SIG-M5 treated with dmso at 0.1 percent for 504 hours (cell line): ENCODE results near the gene NEDD8.
"Not testable (repeated sequence)": the region's sequence is repeated elsewhere in the genome, so short reads cannot be mapped to it uniquely, and the experiment has no call there.

ENCODE experiments used
- DNase-seq: peaks from one replicate; lab custom pipeline; 2025; ENCODE audit not compliant: unreplicated experiment; lab: John Stamatoyannopoulos, UW

The NEDD8 gene

DNA sequence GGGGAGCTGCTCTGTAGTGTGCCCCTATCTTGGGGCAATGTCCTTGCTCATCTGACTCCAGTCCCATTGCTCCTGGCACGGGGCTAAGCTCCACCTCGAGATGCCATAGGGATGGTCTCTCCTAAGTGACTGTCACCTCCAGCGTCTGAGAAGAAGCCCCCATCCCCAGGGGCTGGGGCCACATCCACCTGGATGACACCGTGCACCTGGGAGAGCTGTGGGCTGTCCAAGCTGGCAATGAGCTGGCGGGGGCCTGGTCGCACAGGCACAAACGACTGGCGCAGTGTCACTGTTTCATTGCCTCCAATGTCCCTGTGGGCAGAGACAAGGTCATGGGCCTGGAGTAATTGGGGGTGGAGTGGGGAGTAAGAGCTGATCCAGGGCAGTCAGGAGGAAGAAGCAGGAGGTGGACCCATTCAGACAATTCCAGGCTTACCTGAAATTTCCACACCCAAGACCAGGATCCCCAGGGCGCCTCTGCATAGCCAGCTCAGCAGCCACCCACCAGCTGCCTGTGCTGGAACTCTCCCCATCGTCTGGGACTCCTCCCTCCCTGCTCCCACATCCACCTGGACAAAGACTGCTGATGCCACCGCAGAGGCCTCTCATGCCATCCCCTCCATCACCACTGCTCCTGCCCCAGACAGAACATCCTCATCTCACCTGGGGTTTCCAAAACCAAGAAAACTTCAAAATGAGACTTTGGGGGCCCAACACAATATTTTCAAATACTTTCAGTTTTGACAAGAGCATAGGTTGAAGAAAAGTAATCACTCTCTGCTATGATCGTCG lies 17.3 kb upstream of the NEDD8 start:
- DNase-seq, result no peak

DNA sequence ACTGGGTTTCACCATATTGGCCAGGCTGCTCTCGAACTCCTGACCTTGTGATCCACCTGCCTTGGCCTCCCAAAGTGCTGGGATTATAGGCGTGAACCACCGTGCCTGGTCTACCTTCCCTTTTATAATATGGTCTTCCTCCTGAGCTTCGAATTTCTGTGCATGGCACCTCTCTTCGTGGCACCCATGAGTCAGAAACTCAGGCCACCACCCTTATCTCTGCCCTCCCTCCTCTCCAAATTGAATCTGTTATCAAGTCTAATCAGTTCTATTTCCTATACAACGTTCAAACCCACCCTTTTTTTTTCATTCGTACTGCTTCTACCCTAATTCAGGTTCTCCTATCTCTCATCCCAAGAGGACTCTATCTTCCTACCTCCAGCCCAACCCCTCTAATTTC lies 15.3 kb upstream of the NEDD8 start:
- no peak for DNase-seq

DNA sequence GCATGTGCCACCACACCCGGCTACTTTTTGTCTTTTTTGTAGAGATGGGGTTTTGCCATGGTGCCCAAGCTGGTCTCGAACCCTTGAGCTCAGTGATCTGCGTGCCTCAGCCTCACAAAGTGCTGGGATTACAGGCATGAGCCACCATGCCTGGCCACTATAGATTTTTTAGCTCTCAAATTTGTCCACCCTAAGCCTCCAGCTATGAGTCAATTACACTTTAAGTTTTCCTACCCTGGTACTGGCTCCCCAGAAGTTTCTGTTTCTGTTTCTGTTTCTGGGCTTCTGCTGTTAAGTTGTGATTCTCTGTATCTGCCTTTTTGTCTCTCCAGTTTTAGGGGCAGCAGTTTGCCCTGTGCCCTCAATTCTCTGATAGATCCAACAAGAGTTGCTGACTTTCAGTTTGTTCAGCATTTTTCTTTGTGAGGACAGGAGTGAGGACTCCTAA lies 14.6 kb upstream of the NEDD8 start:
- peak; percentile 11 for DNase-seq

DNA sequence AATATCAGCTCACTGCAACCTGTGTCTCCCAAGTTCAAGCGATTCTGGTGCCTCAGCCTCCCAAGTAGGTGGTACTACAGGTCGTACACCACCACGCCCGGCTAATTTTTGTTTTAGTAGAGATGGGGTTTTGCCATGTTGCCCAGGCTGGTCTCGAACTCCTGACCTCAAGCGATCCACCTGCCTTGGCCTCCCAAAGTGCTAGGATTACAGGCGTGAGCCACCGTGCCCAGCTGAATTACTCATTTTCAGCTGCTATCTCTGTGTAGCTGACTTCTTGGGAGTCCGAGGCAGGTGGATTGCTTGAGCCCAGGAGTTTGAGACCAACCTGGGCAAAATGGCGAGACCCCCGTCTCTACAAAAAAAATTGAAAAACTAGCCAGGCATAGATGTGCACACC lies 13.2 kb upstream of the NEDD8 start:
- DNase-seq, result not testable (repeated sequence)

DNA sequence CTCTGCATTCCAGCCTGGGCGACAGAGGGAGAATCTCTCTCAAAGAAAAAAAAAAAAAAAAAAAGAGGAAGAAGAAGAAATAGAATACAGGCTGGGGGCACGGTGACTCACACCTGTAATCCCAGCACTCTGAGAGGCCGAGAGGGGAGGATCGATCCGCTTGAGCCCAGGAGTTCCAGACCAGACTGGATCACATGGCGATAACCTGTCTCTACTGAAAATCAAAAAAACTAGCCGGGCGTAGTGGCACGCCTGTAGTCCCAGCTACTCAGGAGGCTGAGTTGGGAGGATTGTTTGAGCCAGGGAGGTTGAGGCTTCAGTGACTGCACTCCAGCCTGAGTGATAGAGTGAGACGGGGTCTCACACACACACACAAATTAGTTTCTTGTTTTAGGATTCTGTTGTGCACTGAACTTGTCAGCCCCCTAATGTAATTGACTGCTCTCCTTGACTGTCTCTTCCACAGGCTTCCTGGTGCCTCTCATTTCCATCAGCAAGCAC lies 11.2 kb upstream of the NEDD8 start:
- DNase-seq, result peak; percentile 53

DNA sequence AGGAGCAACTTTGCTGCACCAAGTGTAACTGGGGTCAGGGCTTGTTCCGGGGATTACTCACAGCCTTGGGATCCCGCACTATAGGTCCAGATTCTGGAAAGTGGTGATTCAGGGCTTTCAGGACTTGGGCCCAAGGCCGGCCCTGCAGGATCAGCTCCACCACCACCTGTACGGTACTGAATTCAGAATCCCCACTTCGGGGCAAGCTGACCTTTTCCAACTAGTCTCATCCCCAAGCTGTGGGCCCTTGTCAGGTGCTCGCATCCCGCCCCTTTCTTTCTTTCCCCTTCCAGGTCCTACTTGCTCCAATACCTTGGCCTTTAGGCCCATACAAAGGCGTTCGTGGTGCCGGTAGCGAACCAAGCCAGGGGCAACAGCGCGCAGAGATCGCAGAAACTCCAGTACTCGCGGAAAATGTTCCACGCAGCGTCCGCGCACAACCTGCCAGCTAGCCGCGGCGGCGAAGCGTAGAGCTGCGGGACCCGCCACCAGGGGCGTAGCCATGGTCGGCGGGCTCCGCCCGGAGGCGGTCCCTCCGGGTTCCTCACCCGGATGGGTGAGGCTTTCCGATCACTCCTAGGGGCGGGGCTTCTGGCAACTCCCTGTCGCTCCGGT lies 9.8 kb upstream of the NEDD8 start:
- peak; percentile 96 for DNase-seq

DNA sequence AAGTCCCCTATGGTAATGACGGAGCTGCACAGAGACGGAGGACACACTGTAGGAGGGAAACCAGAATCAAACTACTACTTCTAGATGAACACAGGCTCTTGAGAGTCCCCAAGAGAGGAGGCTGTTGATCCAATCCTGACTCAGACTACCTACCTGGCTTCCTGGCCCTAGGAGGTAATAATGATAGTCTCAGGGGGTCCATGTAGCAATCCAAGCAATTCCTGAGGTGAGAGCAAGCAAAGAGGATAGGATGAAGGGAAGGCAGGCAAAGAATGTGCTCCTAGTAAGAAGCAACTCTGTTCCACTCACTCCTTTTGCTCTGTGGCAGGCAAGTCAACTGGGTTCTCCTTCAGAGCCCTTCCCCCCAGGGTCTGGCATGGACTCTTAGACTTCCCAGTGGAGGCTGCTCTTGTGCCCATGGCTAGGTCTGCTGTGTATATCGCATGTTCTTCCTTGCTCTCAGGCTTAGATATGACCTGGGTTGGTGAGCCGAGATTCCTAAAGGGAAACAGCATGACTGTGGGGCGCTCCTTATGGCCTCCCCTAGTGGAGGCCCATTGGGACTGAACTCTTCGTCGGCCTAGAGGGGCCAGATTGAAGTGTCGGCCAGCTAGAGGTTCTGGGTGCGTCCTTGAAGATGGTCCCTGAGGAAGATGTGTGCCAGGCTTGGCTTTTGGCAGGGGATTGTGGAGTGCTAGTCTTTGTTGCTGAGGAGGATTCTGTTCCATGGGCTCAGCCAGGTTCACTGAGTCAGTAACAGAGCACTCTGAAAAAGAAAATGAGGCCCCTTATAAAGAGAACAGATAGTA lies 8.1 kb upstream of the NEDD8 start:
- DNase-seq, result no peak

DNA sequence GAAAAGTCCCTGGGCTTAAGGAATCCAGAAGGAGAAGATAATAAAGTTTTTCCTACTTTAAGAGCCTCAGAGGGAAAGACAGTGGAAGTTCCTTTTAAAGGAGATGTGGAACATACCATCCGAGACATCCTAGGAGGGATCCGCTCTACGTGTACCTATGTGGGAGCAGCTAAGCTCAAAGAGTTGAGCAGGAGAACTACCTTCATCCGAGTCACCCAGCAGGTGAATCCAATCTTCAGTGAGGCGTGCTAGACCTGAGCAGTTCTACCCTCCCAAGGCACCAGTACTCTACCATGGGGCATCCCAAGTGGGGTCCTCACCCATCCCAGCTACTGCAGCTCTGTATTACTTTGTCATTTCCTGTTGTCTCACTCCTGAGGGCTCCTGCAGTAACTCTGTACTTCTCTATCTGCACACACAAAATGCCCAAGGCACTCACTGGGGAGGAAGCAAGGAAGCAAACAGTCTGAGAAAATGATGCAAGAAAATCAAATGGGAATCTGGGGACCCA lies 6.4 kb upstream of the NEDD8 start:
- DNase-seq, result no peak

DNA sequence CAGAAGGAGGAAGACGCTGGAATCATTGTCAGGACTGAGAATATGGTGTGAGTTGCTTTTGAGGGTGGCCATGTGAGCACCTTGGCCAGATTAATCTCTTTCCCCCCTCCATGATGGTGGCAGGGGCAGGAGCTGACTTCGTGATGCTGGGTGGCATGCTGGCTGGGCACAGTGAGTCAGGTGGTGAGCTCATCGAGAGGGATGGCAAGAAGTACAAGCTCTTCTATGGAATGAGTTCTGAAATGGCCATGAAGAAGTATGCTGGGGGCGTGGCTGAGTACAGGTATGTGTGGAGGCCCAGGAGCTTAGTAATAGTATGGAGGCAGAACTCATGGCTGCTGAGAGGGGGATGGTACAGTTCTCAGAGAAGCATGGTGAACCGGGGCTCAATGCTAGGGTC lies 6.0 kb upstream of the NEDD8 start:
- no peak for DNase-seq

DNA sequence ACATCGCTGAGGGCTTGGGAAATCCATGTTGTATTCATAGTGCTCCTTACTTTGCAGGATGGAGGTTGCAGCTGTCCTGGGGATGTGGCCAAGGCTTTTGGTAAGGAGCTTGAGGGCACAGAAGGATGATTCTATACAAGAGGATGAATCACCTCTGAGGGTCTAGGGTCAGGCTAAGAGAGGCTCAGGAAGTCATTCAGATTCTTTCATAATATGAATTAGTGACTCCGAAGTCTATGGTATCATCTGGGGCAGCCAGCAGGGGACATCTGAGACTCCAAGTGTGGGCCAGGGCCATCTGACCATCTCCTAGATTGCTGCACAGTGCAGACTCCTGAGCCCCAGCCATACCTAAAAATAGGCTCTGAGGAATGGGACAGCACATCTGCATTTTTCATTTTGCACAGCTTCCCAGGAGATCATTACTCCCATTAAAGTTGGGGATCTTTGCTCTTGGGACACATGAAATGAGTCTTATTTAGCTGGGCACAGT lies 5.3 kb upstream of the NEDD8 start:
- no peak for DNase-seq

DNA sequence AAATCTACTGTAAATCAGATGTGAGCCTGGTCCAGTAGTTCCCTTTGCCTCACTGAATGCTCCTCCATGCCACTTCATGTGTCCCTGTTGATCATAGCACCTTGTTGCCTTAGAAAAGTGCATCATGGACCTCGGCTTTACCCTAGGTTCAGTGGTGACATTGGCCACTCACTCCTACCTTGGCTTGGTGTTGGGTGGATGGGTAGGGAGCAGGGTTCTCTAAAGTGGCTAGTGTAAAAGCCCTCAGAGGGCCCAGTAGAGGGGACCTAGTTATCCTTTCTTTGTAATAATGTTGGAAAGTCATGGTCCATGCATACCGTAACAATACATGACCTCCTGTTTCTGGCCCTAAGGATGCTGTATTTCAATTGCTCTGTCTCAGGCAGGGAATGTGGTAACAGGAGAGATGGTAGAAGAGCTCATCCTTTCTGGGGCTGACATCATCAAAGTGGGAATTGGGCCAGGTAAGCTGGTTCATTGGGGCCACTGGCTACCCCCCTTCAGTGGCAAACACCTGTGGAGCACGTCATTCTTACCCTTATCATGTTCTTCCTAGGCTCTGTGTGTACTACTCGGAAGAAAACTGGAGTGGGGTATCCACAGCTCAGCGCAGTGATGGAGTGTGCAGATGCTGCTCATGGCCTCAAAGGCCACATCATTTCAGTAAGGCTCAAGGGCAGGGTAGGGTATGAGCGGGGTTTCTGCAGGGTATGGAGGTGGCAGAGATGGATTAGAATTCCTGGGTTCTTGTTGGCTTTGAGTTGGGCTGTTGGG lies 4.7 kb upstream of the NEDD8 start:
- no peak for DNase-seq

DNA sequence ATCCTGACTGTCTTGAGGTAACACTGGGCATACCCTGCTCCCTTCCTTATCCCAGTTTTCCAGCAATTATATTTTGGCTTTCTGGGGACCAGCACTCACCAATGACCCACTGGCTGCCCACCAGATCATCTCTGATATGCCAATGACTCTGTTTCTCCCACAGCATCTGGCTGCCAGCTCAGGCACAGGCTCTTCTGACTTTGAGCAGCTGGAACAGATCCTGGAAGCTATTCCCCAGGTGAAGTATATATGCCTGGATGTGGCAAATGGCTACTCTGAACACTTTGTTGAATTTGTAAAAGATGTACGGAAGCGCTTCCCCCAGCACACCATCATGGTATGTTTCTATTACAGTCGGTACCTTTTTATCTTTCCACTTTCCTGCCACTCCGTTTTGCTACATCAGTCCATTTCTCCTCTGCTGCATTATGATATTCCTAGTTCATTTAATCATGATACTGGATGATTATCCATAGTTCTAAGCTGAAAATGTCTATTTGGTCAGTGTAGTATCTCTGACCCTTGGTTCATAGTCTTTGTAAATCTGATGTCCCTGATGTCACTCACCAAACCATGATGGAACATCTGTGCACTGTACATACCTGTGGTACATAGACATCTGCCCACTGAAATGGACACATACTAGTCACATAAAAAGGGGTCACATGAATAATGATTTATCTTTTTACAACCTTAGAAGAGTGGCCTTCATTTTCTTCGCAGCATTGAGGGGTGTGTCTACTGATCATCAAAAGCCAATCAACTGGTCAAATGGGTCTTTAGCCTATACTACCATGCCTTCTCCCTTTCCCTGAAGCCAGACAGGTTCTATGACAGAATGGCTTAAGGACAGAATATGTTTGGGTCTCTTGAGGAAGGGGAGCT lies 3.9 kb upstream of the NEDD8 start:
- DNase-seq, result no peak

DNA sequence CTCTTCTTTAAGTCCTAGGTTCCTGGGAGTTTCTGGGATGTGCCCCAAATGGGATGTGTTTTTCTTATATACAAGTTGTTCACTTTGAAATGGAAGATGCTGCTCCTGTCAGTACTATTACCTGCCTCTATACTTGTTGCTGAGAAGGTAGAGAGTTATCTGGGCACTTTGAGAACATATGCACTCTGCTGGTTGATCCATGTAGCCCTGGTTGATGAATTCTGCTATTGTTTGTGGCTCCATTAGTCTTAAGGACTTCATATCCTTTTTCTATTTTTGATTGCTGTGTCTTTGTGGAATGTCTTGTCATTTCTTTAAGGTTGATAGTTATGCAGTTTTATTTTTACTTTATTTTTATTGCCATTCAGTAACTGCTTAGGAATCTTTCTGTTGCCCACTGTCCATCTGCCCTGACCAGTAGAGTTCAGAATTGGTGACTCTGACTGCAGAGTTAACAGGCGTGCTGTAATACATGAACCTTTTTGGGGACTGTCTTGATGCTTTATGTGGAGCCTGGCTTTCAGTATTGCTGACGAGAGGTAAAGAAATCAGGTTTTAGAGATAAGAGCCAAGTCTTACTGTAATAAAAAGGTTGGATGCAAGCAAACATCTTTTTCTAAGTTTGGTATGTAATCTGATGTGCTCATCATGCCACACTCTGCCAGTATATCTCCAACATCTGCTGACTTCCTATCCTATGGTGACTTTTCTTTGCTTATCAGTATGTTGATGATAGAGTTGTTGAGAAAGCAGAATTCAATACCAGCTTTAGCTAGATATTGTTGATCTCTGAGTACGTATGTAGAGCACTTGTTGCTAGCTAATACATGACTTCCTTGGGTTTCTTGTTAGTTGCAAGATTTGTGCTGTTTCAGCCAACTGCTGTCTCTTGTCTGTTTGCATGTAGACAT lies 2.2 kb upstream of the NEDD8 start:
- no peak for DNase-seq

DNA sequence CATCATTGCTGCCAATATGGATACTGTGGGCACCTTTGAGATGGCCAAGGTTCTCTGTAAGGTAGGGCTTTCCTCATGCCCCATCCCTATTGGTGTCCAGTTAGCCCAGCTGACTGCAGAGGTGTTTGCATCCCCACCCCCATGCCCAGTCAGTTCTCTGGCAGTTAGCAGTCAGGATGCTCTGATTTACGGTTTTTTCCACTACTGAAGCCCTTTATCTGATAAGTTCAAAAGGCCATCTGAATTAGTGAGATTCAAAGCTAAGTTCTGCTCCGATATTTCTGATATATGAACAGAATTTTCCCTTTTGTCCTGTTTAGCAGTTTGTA lies 1.3 kb upstream of the NEDD8 start:
- no peak for DNase-seq

DNA sequence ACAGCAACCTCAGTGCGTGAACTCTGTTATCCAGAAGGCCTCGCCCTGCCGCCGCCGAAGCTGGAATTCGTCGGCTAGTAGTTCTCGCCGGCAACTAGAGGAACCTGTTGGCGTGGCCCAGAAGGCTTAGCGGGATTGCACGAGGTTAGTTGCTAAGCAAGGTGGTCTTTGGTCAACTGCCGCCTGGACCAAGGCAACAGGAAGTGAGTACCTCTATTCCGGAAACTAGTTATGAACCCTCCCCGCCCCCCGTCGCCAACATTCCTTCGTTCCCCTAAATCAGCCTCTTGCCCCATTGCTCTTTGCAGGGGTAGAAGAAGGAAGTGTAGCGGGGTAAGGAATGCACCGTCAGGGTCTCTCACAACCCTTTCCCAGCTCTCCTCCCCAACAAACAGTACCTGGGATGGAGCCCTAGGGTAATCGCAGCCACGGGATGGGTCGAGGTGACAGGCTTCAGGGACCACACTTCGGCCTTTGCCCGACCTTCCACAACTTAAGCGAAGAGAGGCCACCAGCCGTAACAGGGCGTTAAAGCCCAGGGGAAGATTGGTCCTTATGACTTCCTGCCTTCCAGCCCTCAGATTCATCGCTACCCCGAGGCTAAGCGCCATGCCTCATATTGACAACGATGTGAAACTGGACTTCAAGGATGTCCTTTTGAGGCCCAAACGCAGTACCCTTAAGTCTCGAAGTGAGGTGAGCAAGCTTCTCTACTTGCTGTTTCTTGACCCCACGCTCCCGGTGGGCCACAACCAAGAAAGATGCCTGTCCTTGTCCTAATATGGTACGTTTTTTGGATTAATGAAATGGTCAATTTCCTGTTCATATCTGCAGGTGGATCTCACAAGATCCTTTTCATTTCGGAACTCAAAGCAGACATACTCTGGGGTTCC lies 724 bp upstream of the NEDD8 start, which contains the start of gene GMPR2:
Gene GMPR2 (plus strand): TSS at position 285 of the 893 bp plus-strand sequence. CDS start 325 bp downstream, at position 610.
- peak; percentile 90 for DNase-seq

DNA sequence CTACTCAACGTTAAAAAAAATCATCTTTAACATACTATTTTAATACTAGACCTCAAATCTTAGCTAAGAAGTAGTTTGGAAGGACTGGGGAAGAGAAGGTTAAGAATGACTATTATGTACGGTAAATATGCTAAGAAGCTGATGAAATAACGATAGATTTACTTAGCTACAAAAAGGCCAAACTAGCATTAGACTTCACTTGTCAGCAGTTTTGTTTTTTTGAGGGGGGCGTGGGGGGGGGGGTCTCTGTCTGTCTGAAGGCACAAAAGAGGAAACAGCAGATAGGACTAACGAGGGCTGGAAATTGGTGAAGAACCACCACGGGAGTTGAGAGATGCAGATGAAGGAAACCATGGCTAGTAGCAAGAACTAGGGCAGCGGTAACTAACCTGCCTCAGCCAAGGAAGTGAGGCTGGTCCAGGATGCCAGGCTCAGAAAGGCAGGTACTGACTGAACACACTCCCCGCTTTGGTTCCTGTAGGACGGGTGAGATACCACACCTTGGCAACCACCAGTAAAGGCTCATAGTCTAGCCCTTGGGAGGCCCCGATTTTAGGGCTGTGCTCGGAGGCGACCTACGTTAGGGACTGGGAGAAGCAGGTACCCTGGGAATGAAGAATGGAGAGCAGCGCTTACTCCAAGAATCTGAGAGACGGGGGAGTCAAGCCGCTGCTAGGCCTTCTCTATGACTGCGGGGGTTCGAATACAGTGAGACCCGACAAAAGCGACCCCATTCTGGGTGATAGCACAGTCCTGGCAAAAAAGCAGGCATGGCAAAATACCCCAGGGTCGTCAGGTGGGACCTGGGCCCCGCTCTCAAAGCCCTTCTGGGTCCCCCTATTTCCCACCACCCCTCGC lies 675 bp downstream of the NEDD8 start:
- DNase-seq, result peak; percentile 20

DNA sequence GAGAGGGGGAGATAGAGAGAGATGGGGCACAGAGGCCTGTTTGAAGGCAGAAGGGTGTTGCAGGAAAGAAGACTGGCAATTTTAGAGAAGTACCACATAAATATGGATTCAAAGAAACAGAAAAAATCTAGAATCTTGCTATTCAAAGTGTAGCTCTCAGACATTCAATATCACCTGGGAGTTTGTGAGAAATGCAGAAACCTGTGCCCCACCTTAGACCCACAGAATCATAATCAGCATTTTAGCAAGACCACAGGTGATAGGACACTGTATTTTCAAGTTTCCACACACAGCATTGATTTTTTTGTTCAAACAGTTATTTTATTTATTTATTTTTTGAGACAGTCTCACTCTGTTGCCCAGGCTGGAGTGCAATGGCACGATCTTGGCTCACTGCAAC lies 3.3 kb downstream of the NEDD8 start:
- no peak for DNase-seq
